Measurements from ENCODE around the gene REV3L.

REV3L gene

DNA sequence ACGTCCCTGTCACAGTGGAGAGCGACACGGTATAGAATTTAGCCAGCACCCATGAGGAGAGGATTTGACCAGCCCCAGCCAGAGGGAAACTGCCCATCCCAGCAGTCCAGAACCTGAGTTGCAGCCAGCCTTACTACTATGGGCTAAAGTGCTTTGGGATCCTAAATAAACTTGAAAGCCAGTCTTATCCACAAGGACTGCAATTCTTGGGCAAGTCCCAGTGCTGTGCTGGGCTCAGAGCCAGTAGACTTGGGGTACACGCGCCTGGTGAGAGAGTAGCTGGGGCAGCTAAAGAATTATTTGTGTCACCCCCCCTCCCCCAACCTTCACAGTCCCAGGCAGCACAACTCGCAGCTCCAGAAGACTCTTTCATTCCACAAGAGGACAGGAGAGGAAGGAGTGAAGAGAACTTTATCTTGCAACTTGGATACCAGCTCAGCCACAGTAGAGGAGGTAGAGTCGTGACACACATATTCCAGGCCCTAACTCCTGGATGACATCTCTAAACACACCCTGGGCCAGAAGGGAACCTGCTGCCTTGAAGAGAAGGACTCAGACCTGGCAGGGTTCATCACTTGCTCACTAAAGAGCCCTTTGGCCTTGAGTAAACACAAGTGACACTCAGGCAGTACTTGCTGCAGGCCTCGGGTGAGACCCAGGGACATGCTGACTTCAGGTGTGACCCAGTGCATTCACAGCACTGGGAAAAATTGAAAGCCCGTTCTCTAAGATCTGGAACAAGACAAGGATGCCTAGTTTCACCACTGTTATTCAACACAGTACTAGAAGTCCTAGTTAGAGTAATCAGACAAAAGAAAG lies 100.3 kb downstream of the REV3L start:
- no peak for DNase-seq (ENCODE audit: extremely low spot score, insufficient read length, low read depth)
- no peak for FAIRE-seq

DNA sequence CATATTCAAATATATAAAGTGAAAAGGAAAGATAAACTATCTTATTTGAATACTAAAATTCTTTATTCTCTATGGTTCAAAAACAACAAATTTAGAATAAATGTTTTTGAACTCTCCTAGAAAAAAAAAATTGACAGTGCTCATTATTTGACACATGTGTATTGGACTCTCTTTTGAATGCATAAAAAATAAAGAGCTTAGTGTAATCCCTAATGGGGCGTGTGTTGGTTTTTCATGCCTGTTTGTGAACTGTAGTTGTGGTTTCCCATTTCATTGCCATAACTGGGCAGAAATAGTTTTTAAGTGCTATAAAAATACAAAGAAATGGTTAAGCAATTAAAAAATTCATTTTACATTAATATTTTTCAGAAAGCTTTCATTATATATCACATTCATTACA lies 101.3 kb downstream of the REV3L start:
- FAIRE-seq (no peak), DNase-seq (ENCODE audit: extremely low spot score, insufficient read length, low read depth) (no peak)

GRCh38 chr6:111381123-111381522 lies 101.9 kb downstream of the REV3L start:
- peak; percentile 12 for FAIRE-seq
- no peak for DNase-seq (ENCODE audit: extremely low spot score, insufficient read length, low read depth)

DNA sequence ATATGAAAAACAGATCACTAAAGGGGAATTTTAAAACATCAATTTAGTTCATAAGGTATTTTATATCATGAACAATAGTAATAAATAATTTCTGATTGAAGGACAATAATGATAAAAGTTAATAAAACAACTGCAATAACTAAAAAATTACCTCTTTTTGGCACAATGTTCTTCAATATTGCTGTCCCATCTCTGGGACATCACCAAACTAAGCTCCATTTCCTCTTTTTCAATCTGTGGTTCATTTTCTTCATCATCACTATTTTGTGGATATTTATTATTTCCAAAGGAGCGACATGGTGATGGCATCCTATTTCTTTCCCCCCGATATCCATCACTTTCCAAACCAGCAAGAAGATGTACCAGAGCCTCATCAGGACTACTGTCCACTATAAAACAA lies 103.2 kb downstream of the REV3L start:
- no peak for FAIRE-seq
- no peak for DNase-seq (ENCODE audit: extremely low spot score, insufficient read length, low read depth)

GRCh38 chr6:111379302-111379701 lies 103.7 kb downstream of the REV3L start:
- FAIRE-seq (peak; percentile 9), DNase-seq (ENCODE audit: extremely low spot score, insufficient read length, low read depth) (no peak)

DNA sequence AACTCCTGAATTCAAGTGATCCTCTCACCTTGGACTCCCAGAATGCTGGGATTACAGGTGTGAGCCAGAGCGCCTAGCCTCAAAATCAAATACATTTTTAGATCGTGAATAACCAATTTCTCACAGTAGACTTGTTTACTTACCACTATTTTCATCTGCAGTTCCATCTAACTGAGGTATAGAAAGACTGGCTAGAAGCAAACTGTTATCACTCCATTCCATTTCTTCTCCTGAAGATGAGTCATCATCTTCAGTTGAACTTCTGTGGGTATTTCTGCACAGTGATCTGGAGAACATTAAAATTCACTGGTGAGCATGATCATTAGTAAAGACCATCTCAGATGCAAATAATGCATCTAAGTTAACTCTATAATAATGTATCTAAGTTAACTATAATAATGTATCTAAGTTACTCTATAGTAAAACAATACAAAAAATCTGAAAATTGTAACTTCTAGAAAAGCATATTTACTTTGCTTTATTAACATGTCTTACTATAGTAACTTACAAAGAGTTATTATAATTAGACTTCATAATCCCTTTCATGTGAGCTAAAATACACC lies 105.4 kb downstream of the REV3L start:
- DNase-seq (ENCODE audit: extremely low spot score, insufficient read length, low read depth) (no peak), FAIRE-seq (no peak)

DNA sequence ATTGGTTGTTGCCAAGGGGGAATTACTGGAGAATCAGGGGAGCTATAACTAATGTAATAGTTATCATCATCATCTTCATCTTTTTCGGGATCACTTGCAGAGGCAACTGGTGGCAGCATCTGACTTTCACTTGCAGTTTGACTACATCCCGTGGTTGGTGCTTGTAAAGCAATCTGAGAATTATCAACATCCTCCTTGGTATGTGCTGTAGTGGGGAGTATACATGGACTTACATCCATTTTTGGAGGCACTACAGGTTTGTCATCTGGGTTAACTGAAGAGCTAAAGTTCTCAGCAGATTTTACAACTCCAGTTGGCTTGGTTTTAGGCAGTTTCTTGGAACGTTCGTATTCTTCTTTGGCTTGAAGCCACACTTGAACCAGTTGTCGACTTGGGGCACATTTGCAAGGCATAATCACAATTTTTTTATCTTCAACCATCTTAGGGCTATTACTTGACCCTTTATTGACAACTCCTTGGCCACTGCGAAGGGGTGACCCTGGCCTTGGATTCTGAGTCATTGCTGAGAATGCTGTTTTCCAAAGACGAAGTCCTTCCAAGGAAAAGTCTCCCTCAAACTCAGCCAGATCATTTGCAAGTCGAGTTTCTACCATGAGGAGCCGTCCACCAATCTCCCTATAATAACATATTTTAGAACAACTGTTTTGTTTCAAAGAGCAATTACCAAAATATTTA lies 115.5 kb downstream of the REV3L start:
- peak; percentile 46 for FAIRE-seq
- DNase-seq (ENCODE audit: extremely low spot score, insufficient read length, low read depth): no peak

GRCh38 chr6:111361648-111362047 lies 121.4 kb downstream of the REV3L start:
- no peak for DNase-seq (ENCODE audit: extremely low spot score, insufficient read length, low read depth)
- FAIRE-seq: no peak

- DNase-seq (ENCODE audit: extremely low spot score, insufficient read length, low read depth) (no peak), FAIRE-seq (no peak)
Observed at GRCh38 chr6:111358454-111358853, 124.6 kb downstream of the REV3L start.

DNA sequence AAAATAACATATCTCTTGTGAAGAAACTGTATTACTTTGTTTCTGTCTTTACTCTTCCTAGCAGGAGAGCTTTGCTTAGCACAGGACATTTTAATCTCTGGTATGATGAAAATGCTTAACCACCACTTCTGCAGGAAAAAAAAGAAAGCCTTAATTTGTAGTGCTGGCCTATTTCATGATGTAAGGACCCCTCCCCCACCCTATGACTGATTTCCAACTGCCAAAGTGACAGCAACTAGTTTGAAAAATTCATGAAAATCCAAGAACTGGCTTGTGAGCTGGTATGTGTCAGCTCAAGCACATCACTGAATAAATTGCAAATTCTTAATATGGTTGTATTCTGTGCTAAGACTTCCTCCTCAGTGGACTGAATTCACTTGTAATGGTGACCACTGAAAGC lies 125.3 kb downstream of the REV3L start:
- DNase-seq (ENCODE audit: extremely low spot score, insufficient read length, low read depth): no peak
- FAIRE-seq: no peak

- DNase-seq (ENCODE audit: extremely low spot score, insufficient read length, low read depth): no peak
- FAIRE-seq: no peak
Observed at GRCh38 chr6:111356551-111356950, 126.5 kb downstream of the REV3L start.

DNA sequence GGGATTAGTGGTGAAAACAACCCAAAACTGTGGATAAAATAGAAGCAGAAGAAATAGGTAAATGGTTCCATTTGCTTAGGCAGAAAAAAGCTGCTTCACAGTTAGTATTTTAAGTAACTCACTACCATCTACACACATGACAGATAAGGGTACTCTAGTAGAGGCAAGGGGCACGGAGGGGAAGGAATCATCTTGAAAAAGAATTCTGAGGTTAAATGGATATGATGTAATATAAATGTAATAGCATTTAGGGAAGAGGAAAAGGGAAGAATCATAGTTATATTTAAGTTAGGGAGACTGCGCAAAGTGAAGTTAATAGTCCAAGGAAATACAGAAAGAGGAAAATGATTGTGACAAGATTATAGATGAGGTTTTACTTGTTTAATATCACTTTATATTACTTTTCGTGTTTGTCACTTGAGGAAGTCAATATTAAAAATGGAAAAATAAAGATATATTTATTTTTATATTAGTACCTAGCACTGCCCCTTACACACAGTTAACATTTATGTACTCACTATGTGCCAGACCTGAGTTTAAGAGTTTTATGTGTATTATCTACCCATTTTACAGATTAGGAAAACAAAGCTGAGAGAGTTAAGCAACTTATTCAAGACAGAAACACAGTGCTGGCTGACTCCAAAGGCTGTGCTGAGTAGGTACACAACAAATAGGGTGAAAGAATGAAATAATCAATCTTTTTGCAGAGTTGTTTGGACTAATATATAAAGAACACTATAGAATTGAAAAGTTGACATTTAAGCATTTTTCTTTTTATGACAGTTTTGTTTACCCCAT lies 128.1 kb downstream of the REV3L start:
- FAIRE-seq (no peak), DNase-seq (ENCODE audit: extremely low spot score, insufficient read length, low read depth) (no peak)

DNA sequence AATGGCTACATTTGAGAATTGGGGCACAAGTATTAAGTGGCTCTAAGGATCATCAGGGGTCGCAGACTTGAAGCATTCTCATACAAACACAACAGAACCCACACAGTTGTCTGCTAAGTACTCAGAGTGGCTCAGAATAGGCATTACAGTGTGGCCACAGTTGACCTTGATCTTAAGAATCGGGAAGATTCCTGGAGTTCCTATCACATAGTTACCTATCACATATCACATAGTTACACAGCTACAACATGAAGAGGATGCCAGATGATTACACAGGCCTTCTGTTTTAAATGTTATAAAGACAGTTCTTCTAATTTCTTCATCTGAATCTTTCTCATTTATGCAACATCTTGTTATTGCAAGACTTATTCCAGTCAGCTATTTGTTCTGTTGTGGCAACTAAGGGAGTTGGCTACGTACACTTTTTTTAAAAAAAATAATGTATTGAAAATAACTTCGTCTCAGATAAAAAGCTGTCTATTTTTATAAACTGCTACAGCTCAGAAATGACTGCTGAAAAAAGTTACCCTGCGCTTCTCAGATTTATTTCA lies 129.0 kb downstream of the REV3L start:
- no peak for FAIRE-seq
- DNase-seq (ENCODE audit: extremely low spot score, insufficient read length, low read depth): no peak

DNA sequence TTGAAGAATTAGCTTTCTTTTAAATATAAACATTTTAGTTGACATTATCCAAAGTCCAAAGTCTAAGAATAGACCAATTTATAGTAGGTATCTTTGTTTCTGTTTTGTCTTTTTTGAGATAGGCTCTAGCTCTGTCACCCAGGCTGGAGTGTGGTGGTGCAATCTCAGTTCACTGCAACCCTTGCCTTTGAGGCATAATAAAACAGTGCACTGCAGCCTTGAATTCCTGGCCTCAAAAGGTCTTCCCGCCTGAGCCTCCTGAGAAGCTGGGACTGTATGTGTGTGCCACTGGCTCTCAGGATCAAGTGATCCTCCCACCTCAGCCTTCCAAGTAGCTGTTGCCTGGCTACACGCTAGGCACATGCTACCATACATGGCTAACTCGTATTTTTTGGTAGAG lies 135.4 kb downstream of the REV3L start:
- no peak for DNase-seq (ENCODE audit: extremely low spot score, insufficient read length, low read depth)
- FAIRE-seq: no peak

DNA sequence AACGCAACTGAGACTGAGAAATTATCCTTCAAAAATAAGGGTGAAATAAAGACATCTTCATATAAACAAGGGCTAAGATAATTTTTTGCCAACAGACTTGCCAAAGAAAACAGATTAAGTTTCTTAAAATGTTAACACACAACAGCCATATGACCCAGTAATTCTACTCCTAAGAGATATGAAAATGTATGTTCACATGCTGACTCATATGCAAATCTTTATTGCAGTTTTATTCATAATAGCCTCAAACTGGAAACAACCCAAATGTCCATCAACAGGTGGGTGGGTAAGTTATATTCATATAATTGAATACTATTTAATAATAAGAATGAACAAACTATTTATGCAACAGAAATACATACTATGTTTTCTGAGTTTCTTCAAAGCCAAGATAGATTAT lies 140.1 kb downstream of the REV3L start:
- DNase-seq (ENCODE audit: extremely low spot score, insufficient read length, low read depth) (no peak), FAIRE-seq (no peak)

DNA sequence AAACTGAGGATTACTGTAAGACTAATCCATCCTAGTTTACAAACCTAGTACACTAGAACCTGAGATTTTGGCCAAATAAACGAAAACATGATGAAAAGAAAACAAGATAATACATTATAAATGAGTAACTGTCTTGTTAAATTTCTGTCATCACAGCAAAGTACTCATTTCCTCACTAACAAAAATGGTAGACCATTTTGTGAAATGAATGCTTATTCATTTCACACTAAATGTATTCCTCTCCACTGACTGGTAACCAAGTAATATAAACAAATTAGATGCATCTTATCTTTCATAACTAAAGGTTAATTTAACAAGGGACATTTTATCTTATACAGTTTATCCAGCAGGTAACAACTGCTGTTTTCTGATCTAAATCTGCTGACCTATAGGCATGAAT lies 143.7 kb downstream of the REV3L start:
- DNase-seq (ENCODE audit: extremely low spot score, insufficient read length, low read depth) (no peak), FAIRE-seq (peak; percentile 36)

- FAIRE-seq (peak; percentile 96), DNase-seq (ENCODE audit: extremely low spot score, insufficient read length, low read depth) (peak; percentile 35)
Observed at GRCh38 chr6:111338843-111339242, 144.2 kb downstream of the REV3L start.

GRCh38 chr6:111337829-111338236 lies 145.2 kb downstream of the REV3L start:
- DNase-seq (ENCODE audit: extremely low spot score, insufficient read length, low read depth): no peak
- FAIRE-seq: peak; percentile 39

- FAIRE-seq: peak; percentile 72
- no peak for DNase-seq (ENCODE audit: extremely low spot score, insufficient read length, low read depth)
Observed at GRCh38 chr6:111329882-111330633, 153.0 kb downstream of the REV3L start.

All from GM18507 (cell line).